Liver (tissue), 9 donors: Measurements from ENCODE around the gene C2CD2. TPM values are rescaled to one million over a fixed set of nuclear protein-coding genes. Genes with fewer than 3 reads are reported as not detected.

Source experiments
- DNase-seq: peaks from one replicate; pipeline ENCODE4 v3.0.0-alpha.2; 2017; ENCODE audit warnings: low spot score
- H3K27ac ChIP-seq, 2 donors: one replicate each; pipeline ENCODE4 v1.7.0; 2013; ENCODE audit warnings: inconsistent platforms in 2 of 2, low read length in 2 of 2, control low read depth in 1 of 2, low read depth in 1 of 2, mild to moderate bottlenecking in 1 of 2
- H3K27me3 ChIP-seq, 4 donors: one replicate each; pipeline versions ENCODE4 v1.6.1 to v1.7.0; 2013; ENCODE audit warnings: low read length in 3 of 4, inconsistent platforms in 1 of 4, mild to moderate bottlenecking in 1 of 4, moderate library complexity in 1 of 4; ENCODE audit not compliant: control insufficient read depth in 4 of 4, insufficient read depth in 4 of 4
- H3K36me3 ChIP-seq, 4 donors: one replicate each; pipeline versions ENCODE4 v1.6.1 to v1.7.0; 2013; ENCODE audit warnings: low read length in 3 of 4, mild to moderate bottlenecking in 3 of 4, low read depth in 1 of 4, moderate library complexity in 1 of 4; ENCODE audit not compliant: control insufficient read depth in 4 of 4, insufficient read depth in 3 of 4
- H3K4me1 ChIP-seq, 4 donors: one replicate each; pipeline versions ENCODE4 v1.6.1 to v1.7.0; 2013; ENCODE audit warnings: low read length in 3 of 4, mild to moderate bottlenecking in 3 of 4, moderate library complexity in 1 of 4; ENCODE audit not compliant: control insufficient read depth in 4 of 4, insufficient read depth in 4 of 4
- H3K4me3 ChIP-seq, 3 donors: one replicate each; pipeline versions ENCODE4 v1.6.1 to v1.7.0; 2013; ENCODE audit warnings: low read length in 3 of 3, control low read depth in 1 of 3, low read depth in 1 of 3, mild to moderate bottlenecking in 1 of 3
- H3K9ac ChIP-seq, 2 donors: one replicate each; pipeline ENCODE4 v1.7.0; 2013; ENCODE audit warnings: low read length in 2 of 2, mild to moderate bottlenecking in 2 of 2, moderate library complexity in 2 of 2, control low read depth in 1 of 2, low read depth in 1 of 2
- H3K9me3 ChIP-seq, 4 donors: one replicate each; pipeline versions ENCODE4 v1.6.1 to v1.7.0; 2013; ENCODE audit warnings: low read length in 3 of 4; ENCODE audit not compliant: control insufficient read depth in 4 of 4
- CTCF ChIP-seq: fragments of 150-350 bp; IDR thresholded peaks from 2 replicates; pipeline ENCODE4 v1.5.1; 2017; ENCODE audit warnings: improper control_type of control experiment, low read depth, low read length; ENCODE audit not compliant: missing input control
- FOXA2 ChIP-seq: IDR thresholded peaks from 2 replicates; pipeline ENCODE4 v1.6.1; 2016; ENCODE audit warnings: antibody characterized with exemption
- GABPA ChIP-seq, 2 donors: IDR thresholded peaks in 1 of 2; conservative IDR thresholded peaks in 1 of 2; 2 replicates each; pipeline ENCODE4 v1.6.1; 2016; ENCODE audit warnings: antibody characterized with exemption in 2 of 2, mild to moderate bottlenecking in 1 of 2, moderate library complexity in 1 of 2
- HNF4G ChIP-seq: IDR thresholded peaks from 2 replicates; pipeline ENCODE4 v1.6.1; 2016; ENCODE audit warnings: antibody characterized with exemption
- JUND ChIP-seq, 2 donors: IDR thresholded peaks; 2 replicates each; pipeline ENCODE4 v1.6.1; 2016; ENCODE audit warnings: antibody characterized with exemption in 2 of 2
- MAX ChIP-seq: IDR thresholded peaks from 2 replicates; pipeline ENCODE4 v1.6.1; 2016; ENCODE audit warnings: antibody characterized with exemption
- REST ChIP-seq: IDR thresholded peaks from 2 replicates; pipeline ENCODE4 v1.6.1; 2016; ENCODE audit warnings: antibody characterized with exemption, mild to moderate bottlenecking
- RXRA ChIP-seq, 2 donors: IDR thresholded peaks; 2 replicates each; pipeline ENCODE4 v1.6.1; 2017 to 2018; ENCODE audit warnings: antibody characterized with exemption in 2 of 2, mild to moderate bottlenecking in 1 of 2
- SP1 ChIP-seq: IDR thresholded peaks from 2 replicates; pipeline ENCODE4 v1.6.1; 2018; ENCODE audit warnings: antibody characterized with exemption, mild to moderate bottlenecking
- ZBTB33 ChIP-seq: IDR thresholded peaks from 2 replicates; pipeline ENCODE4 v1.6.1; 2016; ENCODE audit warnings: antibody characterized with exemption
- WGBS: extraction: QIAGEN DNeasy Blood & Tissue Kit; methylation state at CpG from one replicate; pipeline ENCODE4 v1.1.7; 2013; 5-methylcytosine and 5-hydroxymethylcytosine counted together
- polyA plus RNA-seq, 2 donors: library from polyadenylated mRNA; stranded (reverse) in 1 of 2; unstranded in 1 of 2; fragments of 200-250 nt in 1 of 2; fragments of >200 nt in 1 of 2; fragmentation: Nextera tagmentation in 1 of 2; extraction: Ambion mirVana in 1 of 2; gene quantifications; one replicate each; pipeline versions ENCODE4 v1.2.1 to v1.2.3, GENCODE V29; 2013 to 2015
- total RNA-seq, 2 donors: library from RNA; depleted of rRNA; stranded (reverse); fragments of >200 nt; gene quantifications; one replicate each; pipeline ENCODE4 v1.2.3, GENCODE V29; 2014
- donor health status: healthy.
- donor health status: healthy.
- donor health status: healthy.
- donor health status: healthy.
- donor health status: healthy.

C2CD2 gene
- total and polyA plus RNA-seq, 4 donors = 2.9 to 17.9 (median 6.0) TPM

GRCh38 chr21:41847066-41847804, 106.6 kb downstream of the C2CD2 start:
- Histone ChIP-seq H3K9me3 (no peaks in the 10 kb centered on the region), H3K36me3 (peaks cover 0 to 2% (median 0%) of the 10 kb centered on the region in 4 donors)
- DNase-seq = no peak

GRCh38 chr21:41846536-41846935, 107.3 kb downstream of the C2CD2 start:
- H3K9ac ChIP-seq = no peak overlapping the region
- H3K9me3 ChIP-seq = no peaks in the 10 kb centered on the region
- 93% methylated on average over 7 of the region's 7 CpGs for WGBS
- no peak overlapping the region for H3K27ac ChIP-seq
- DNase-seq = no peak
- H3K27me3 ChIP-seq = no peaks in the 10 kb centered on the region
- no peak overlapping the region for H3K4me3 ChIP-seq
- no peaks in the 10 kb centered on the region for H3K4me1 ChIP-seq
- no peaks in the 10 kb centered on the region for H3K36me3 ChIP-seq
- TF ChIP-seq CTCF (no peak), RXRA (IDR thresholded peaks at IDR 0.05) (no peak), FOXA2 (no peak), JUND (IDR thresholded peaks at IDR 0.05) (no peak), ZBTB33 (no peak), SP1 (no peak), GABPA (IDR thresholded peaks at IDR 0.05 in 1 of 2, conservative IDR thresholded peaks at IDR 0.05 in 1 of 2) (no peak), MAX (no peak)

More at GRCh38 chr21:41847066-41847804, 106.6 kb downstream of the C2CD2 start:
- Histone ChIP-seq H3K4me3 (no peak overlapping the region), H3K27ac (no peak overlapping the region), H3K27me3 (no peaks in the 10 kb centered on the region), H3K9ac (no peak overlapping the region), H3K4me1 (no peaks in the 10 kb centered on the region)
- TF ChIP-seq SP1 (no peak), REST (no peak), HNF4G (no peak), RXRA (IDR thresholded peaks at IDR 0.05) (no peak), ZBTB33 (no peak)
- 91% methylated on average over 21 of the region's 21 CpGs for WGBS
